Glomerular visceral epithelial cell (primary cell): Measurements from ENCODE around the gene SCAMP5.

Source experiments
- DNase-seq: peaks from one replicate; pipeline ENCODE4 v3.0.0-alpha.2; 2016; ENCODE audit errors: extremely low spot score

Gene SCAMP5

GRCh38 chr15:75069301-75069925 is 74.0 kb downstream of the SCAMP5 start:
- no peak for DNase-seq

DNA sequence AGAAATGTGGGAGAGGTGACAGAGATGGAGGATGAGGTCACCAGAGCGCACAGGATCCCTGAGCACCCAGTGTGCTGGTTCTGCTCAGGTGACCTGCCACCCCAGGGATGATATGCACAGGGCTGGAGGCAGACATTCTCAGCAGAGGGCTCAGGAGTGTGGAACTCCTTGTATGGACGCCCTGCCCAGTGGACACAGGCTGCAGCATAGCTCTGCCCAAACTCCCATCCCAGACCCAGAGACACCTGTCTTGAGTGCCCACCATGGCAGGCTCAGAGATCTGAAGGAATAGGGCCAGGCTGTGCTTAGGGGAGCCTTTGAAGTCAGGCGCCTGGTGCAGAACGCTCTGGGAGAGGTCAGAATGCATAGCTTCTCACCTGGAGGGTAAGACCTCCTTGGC is 75.3 kb downstream of the SCAMP5 start:
- no peak for DNase-seq
